H1 (cell line): ENCODE results near the gene ELOVL6. TPM values are rescaled to one million over a fixed set of nuclear protein-coding genes. Genes with fewer than 3 reads are reported as not detected.
"Not testable (repeated sequence)": the region's sequence is repeated elsewhere in the genome, so short reads cannot be mapped to it uniquely, and the experiment has no call there.

Experiments used
- CTCF ChIA-PET: fragments of 300-600 bp; sonication (Branson Sonifier 250); formaldehyde crosslinking; loops from one replicate; lab custom pipeline; 2021; ENCODE audit not compliant: partially characterized antibody; lab: Charles Lee
- POLR2A ChIA-PET: fragments of 300-600 bp; sonication (Branson Sonifier 250); formaldehyde crosslinking; loops from one replicate; lab custom pipeline; 2021; ENCODE audit warnings: inconsistent platforms; ENCODE audit not compliant: partially characterized antibody; lab: Charles Lee
- DNase-seq, 2 experiments: peaks; one replicate each; pipeline versions ENCODE4 v3.0.0 to v3.0.0-alpha.2; 2010 to 2022; ENCODE audit warnings: low spot score in 2 of 2, low read depth in 1 of 2, mixed read lengths in 1 of 2
- FAIRE-seq: peaks from 2 replicates; lab custom pipeline; 2011; peaks lifted over from hg19 to GRCh38; lab: Jason Lieb, UNC
- H2AFZ ChIP-seq: 2 replicates; pipeline ENCODE4 v1.8.1; 2012; ENCODE audit warnings: low read length, inconsistent platforms
- H2AK5ac ChIP-seq: 2 replicates; pipeline ENCODE4 v1.6.1; 2013; ENCODE audit warnings: low read depth, low read length
- H2BK120ac ChIP-seq: replicated peaks from 2 replicates; pipeline ENCODE3; 2013; ENCODE audit warnings: low read depth, low read length, inconsistent platforms
- H2BK12ac ChIP-seq: 2 replicates; pipeline ENCODE4 v1.6.1; 2013; ENCODE audit warnings: low read depth, low read length
- H2BK15ac ChIP-seq: 2 replicates; pipeline ENCODE4 v1.6.1; 2013; ENCODE audit warnings: low read length
- H2BK20ac ChIP-seq: 2 replicates; pipeline ENCODE4 v1.6.1; 2013; ENCODE audit warnings: low read length
- H2BK5ac ChIP-seq: 2 replicates; pipeline ENCODE4 v1.6.1; 2013; ENCODE audit warnings: low read depth, low read length
- H3K14ac ChIP-seq: 2 replicates; pipeline ENCODE4 v1.6.1; 2013; ENCODE audit warnings: inconsistent platforms; ENCODE audit not compliant: insufficient read length
- H3K18ac ChIP-seq: 2 replicates; pipeline ENCODE4 v1.6.1; 2013; ENCODE audit warnings: low read length; ENCODE audit errors: extremely low read depth
- H3K23ac ChIP-seq: 2 replicates; pipeline ENCODE4 v1.6.1; 2013; ENCODE audit warnings: inconsistent platforms; ENCODE audit not compliant: insufficient read length
- H3K23me2 ChIP-seq: 2 replicates; pipeline ENCODE4 v1.6.1; 2013; ENCODE audit warnings: low read depth, low read length
- H3K27ac ChIP-seq: 2 replicates; pipeline ENCODE4 v1.6.1; 2011; ENCODE audit warnings: low read depth, low read length, inconsistent platforms
- H3K27me3 ChIP-seq, 4 experiments: replicated peaks in 1 of 4; 1 replicate in 1 of 4; 2 replicates in 3 of 4; pipeline versions ENCODE4 v1.6.1 to v1.8.1; 2011 to 2013; ENCODE audit warnings: low read length in 3 of 4, mild to moderate bottlenecking in 3 of 4, inconsistent platforms in 2 of 4, mixed read lengths in 2 of 4, moderate library complexity in 1 of 4; ENCODE audit not compliant: control insufficient read depth in 3 of 4, insufficient read depth in 3 of 4; ENCODE audit errors: extremely low read depth in 1 of 4
- H3K36me3 ChIP-seq, 4 experiments: 2 replicates each; pipeline versions ENCODE4 v1.6.1 to v1.8.1; 2011 to 2013; ENCODE audit warnings: mild to moderate bottlenecking in 4 of 4, low read length in 3 of 4, moderate library complexity in 2 of 4, control low read depth in 1 of 4, inconsistent platforms in 1 of 4; ENCODE audit not compliant: insufficient read depth in 4 of 4, control insufficient read depth in 2 of 4
- H3K4ac ChIP-seq: replicated peaks from 2 replicates; pipeline ENCODE3; 2013; ENCODE audit warnings: low read length, low read depth, mixed read lengths, inconsistent platforms; ENCODE audit not compliant: insufficient read length
- H3K4me1 ChIP-seq, 4 experiments: replicated peaks in 1 of 4; 1 replicate in 1 of 4; 2 replicates in 3 of 4; pipeline versions ENCODE4 v1.6.1 to v1.8.1; 2011 to 2013; ENCODE audit warnings: low read length in 3 of 4, inconsistent platforms in 2 of 4, mixed read lengths in 1 of 4; ENCODE audit not compliant: insufficient read depth in 4 of 4, control insufficient read depth in 3 of 4
- H3K4me2 ChIP-seq, 2 experiments: 2 replicates each; pipeline versions ENCODE4 v1.6.1 to v1.8.1; 2011 to 2013; ENCODE audit warnings: low read depth in 2 of 2, low read length in 2 of 2, control low read depth in 1 of 2, inconsistent platforms in 1 of 2, mild to moderate bottlenecking in 1 of 2; ENCODE audit not compliant: insufficient read depth in 1 of 2
- H3K4me3 ChIP-seq, 4 experiments: fragments of 200-600, 300-600 bp in 1 of 4; sonication (generic), shearing (Covaris generic), sonication (Bioruptor Twin) in 1 of 4; 2 replicates each; pipeline versions ENCODE4 v1.5.1 to v1.8.1; 2011 to 2016; ENCODE audit warnings: low read length in 4 of 4, low read depth in 3 of 4, control low read depth in 2 of 4, inconsistent platforms in 2 of 4, mild to moderate bottlenecking in 2 of 4, mixed read lengths in 1 of 4, moderate library complexity in 1 of 4; ENCODE audit not compliant: insufficient read depth in 2 of 4; ENCODE audit errors: extremely low read depth in 1 of 4
- H3K56ac ChIP-seq: replicated peaks from 2 replicates; pipeline ENCODE3; 2013; ENCODE audit warnings: low read depth, mild to moderate bottlenecking, mixed read lengths, low read length, inconsistent platforms; ENCODE audit not compliant: insufficient read length
- H3K79me1 ChIP-seq: 2 replicates; pipeline ENCODE4 v1.6.1; 2013; ENCODE audit warnings: low read depth, low read length, control low read depth
- H3K79me2 ChIP-seq, 2 experiments: 2 replicates each; pipeline versions ENCODE4 v1.6.1 to v1.8.1; 2012 to 2013; ENCODE audit warnings: low read length in 2 of 2, mild to moderate bottlenecking in 2 of 2, inconsistent platforms in 1 of 2; ENCODE audit not compliant: insufficient read depth in 2 of 2, control insufficient read depth in 1 of 2
- H3K9ac ChIP-seq, 4 experiments: replicated peaks in 1 of 4; 1 replicate in 1 of 4; 2 replicates in 3 of 4; pipeline versions ENCODE4 v1.6.1 to v1.8.1; 2011 to 2013; ENCODE audit warnings: low read depth in 3 of 4, low read length in 3 of 4, control low read depth in 2 of 4, mild to moderate bottlenecking in 2 of 4, moderate library complexity in 2 of 4, inconsistent platforms in 1 of 4; ENCODE audit errors: extremely low read depth in 1 of 4
- H3K9me3 ChIP-seq, 2 experiments: 2 replicates each; pipeline versions ENCODE4 v1.6.1 to v1.8.1; 2012 to 2013; ENCODE audit warnings: mild to moderate bottlenecking in 2 of 2, moderate library complexity in 2 of 2, control low read depth in 1 of 2, inconsistent platforms in 1 of 2, low read depth in 1 of 2, low read length in 1 of 2, mixed read lengths in 1 of 2; ENCODE audit not compliant: insufficient read depth in 2 of 2
- H4K20me1 ChIP-seq, 2 experiments: replicated peaks in 1 of 2; 2 replicates each; pipeline versions ENCODE3 to v1.8.1; 2011 to 2013; ENCODE audit warnings: inconsistent platforms in 2 of 2, low read length in 2 of 2, mild to moderate bottlenecking in 1 of 2; ENCODE audit not compliant: insufficient read depth in 2 of 2, control insufficient read depth in 1 of 2
- H4K5ac ChIP-seq: 2 replicates; pipeline ENCODE4 v1.6.1; 2013; ENCODE audit warnings: low read length, low read depth, mixed read lengths, inconsistent platforms; ENCODE audit not compliant: insufficient read length
- H4K8ac ChIP-seq: 2 replicates; pipeline ENCODE4 v1.8.0; 2013; ENCODE audit warnings: mild to moderate bottlenecking, moderate library complexity, low read length, inconsistent platforms; ENCODE audit not compliant: insufficient read depth; ENCODE audit errors: extremely low read depth
- H4K91ac ChIP-seq: replicated peaks from 2 replicates; pipeline ENCODE3; 2013; ENCODE audit warnings: low read length, mixed read lengths, inconsistent platforms; ENCODE audit not compliant: insufficient read length
- WGBS, 2 experiments: shearing (Covaris generic) in 1 of 2; methylation state at CpG; one replicate each; pipeline versions ENCODE4 v1.1.6 to v1.1.7; 2013 to 2015; ENCODE audit warnings: low lambda C conversion rate in 2 of 2, mixed read lengths in 2 of 2, inconsistent platforms in 1 of 2, low coverage in 1 of 2, missing lambda C conversion rate in 1 of 2; ENCODE audit not compliant: insufficient replicate concordance in 2 of 2, insufficient coverage in 1 of 2, insufficient read length in 1 of 2; ENCODE audit errors: extremely low coverage in 1 of 2, missing lambda C conversion rate in 1 of 2; 5-methylcytosine and 5-hydroxymethylcytosine counted together
- polyA plus RNA-seq, 7 experiments: library from polyadenylated mRNA; depleted of rRNA in 3 of 7; stranded (reverse) in 5 of 7; unstranded in 2 of 7; fragments of >200 nt in 5 of 7; fragments of 200-250 nt in 2 of 7; gene quantifications; 1 replicate in 5 of 7; 2 replicates in 1 of 7; 4 replicates in 1 of 7; pipeline versions ENCODE4 v1.2.1 to v1.2.3, GENCODE V29; 2011 to 2013; ENCODE audit warnings: missing spikeins in 2 of 7, mixed read lengths in 2 of 7
- total RNA-seq: library from RNA; stranded (reverse); fragmentation: NEBNext Ultra II Directional; extraction: Animal tissue kit (Norgen Biotek cat#: 25700); gene quantifications from 2 replicates; pipeline ENCODE4 v1.2.1, GENCODE V29; 2021

The ELOVL6 gene
- total and polyA plus RNA-seq, 2 of the 8 experiments (the other 6 are each of a cell fraction or from before 2014, with no cell fraction given): 27.8 to 86.6 TPM

DNA sequence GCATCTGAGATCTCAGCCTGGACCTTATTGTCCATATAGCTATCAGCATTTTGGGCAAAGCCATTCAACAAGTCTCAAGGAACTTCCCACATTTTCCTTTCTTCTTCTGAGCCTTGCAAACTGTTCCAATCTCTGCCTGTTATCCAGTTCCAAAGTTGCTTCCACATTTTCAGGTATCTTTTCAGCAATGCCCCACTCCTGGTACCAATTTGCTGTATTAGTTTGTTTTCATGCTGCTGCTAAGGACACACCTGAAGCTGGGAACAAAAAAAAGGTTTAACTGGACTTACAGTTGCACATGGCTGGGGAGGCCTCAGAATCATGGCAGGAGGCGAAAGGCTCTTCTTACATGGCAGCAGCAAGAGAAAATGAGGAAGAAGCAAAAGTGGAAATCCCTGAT is 20.5 kb upstream of the ELOVL6 start:
- H2BK15ac ChIP-seq, H2AK5ac ChIP-seq, H4K8ac ChIP-seq, H4K20me1 ChIP-seq, H3K27ac ChIP-seq, H3K79me2 ChIP-seq, H3K9me3 ChIP-seq, H2AFZ ChIP-seq, H3K4me1 ChIP-seq, H2BK20ac ChIP-seq, H4K91ac ChIP-seq, H3K4me3 ChIP-seq, H3K4me2 ChIP-seq, H3K79me1 ChIP-seq, H3K23ac ChIP-seq, H4K5ac ChIP-seq, H3K27me3 ChIP-seq, H2BK120ac ChIP-seq, CTCF ChIA-PET, H3K9ac ChIP-seq, DNase-seq, H2BK5ac ChIP-seq, POLR2A ChIA-PET, H3K14ac ChIP-seq, H2BK12ac ChIP-seq, H3K56ac ChIP-seq, H3K18ac ChIP-seq, H3K23me2 ChIP-seq, FAIRE-seq, H3K4ac ChIP-seq, H3K36me3 ChIP-seq: not testable (repeated sequence)
- 100% methylated on average over 1 of the region's 1 CpG; no CpG with 5 or more reads in 1 of the 2 experiments for WGBS, 2 experiments

DNA sequence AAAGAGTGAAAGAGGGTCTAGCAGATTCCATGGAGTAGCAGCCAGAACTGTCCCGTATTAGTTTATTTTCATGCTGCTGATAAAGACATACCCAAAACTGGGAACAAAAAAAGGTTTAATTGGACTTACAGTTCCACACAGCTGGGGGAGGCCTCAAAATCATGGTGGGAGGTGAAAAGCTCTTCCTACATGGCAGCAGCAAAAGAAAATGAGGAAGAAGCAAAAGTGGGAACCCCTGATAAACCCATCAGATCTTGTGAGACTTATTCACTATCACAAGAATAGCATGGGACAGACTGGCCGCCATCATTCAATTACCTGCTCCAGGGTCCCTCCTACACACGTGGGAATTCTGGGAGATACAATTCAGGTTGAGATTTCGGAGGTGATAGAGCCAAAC is 18.8 kb upstream of the ELOVL6 start:
- not testable (repeated sequence) for H3K4me1 ChIP-seq, FAIRE-seq, H2AFZ ChIP-seq, H3K4me3 ChIP-seq, H3K79me1 ChIP-seq, H3K23me2 ChIP-seq, H2BK15ac ChIP-seq, H2BK20ac ChIP-seq, H3K56ac ChIP-seq, H3K14ac ChIP-seq, H2AK5ac ChIP-seq, H2BK120ac ChIP-seq, H3K4ac ChIP-seq, H3K27ac ChIP-seq, H3K9me3 ChIP-seq, H4K5ac ChIP-seq, H3K79me2 ChIP-seq, DNase-seq, H3K4me2 ChIP-seq, H4K91ac ChIP-seq, H3K23ac ChIP-seq, H3K36me3 ChIP-seq, H3K18ac ChIP-seq, H3K9ac ChIP-seq, H4K20me1 ChIP-seq, H4K8ac ChIP-seq, H3K27me3 ChIP-seq, H2BK12ac ChIP-seq, H2BK5ac ChIP-seq
- CTCF ChIA-PET: interaction anchor here (0.5 to 1.6 kb wide), 2 partner anchors 8 to 39 kb away, joined by 3 to 7 read pairs; no protein-coding TSS in a partner anchor
- WGBS, 2 experiments: 91% methylated on average over 4 of the region's 4 CpGs; no CpG with 5 or more reads in 1 of the 2 experiments
- POLR2A ChIA-PET: interaction anchor here (1.2 kb wide), 1 partner anchor 19 kb away, joined by 3 read pairs; the partner anchor contains the start of gene ELOVL6
